GM21360 (cell line): Measurements from ENCODE around the gene PPP1R3D.
"Not testable (repeated sequence)": the region's sequence is repeated elsewhere in the genome, so short reads cannot be mapped to it uniquely, and the experiment has no call there.

Experiments
- ATAC-seq: cut with Tn5 transposase; IDR thresholded peaks from one replicate; pipeline ENCODE4 v1.9.1; 2021; ENCODE audit warnings: mild to moderate bottlenecking, moderate library complexity; ENCODE audit not compliant: unreplicated experiment

Gene PPP1R3D

GRCh38 chr20:59940129-59940955 is at the start of gene PPP1R3D, which contains the start of gene FAM217B:
Gene PPP1R3D, minus strand, starts transcription at chr20:59940305. Its CDS starts 374 bp downstream, at chr20:59939931.
Gene FAM217B, plus strand, starts transcription at chr20:59940389. Its CDS starts 3,555 bp downstream, at chr20:59943944.
- ATAC-seq: peak; percentile 88

GRCh38 chr20:59988141-59988540 is 48.0 kb upstream of the PPP1R3D start:
- ATAC-seq: no peak

- ATAC-seq: no peak
Observed at GRCh38 chr20:59987135-59987534, 47.0 kb upstream of the PPP1R3D start.

GRCh38 chr20:59985864-59986263 is 45.8 kb upstream of the PPP1R3D start:
- ATAC-seq: no peak

GRCh38 chr20:59985164-59985563 is 45.1 kb upstream of the PPP1R3D start:
- no peak for ATAC-seq

GRCh38 chr20:59984541-59984940 is 44.4 kb upstream of the PPP1R3D start:
- ATAC-seq: no peak

- no peak for ATAC-seq
Observed at GRCh38 chr20:59983076-59983475, 43.0 kb upstream of the PPP1R3D start.

- no peak for ATAC-seq
Observed at GRCh38 chr20:59977086-59977485, 37.0 kb upstream of the PPP1R3D start.

GRCh38 chr20:59976156-59976782 is 36.2 kb upstream of the PPP1R3D start:
- no peak for ATAC-seq

- ATAC-seq: no peak
Observed at GRCh38 chr20:59972037-59972801, 32.1 kb upstream of the PPP1R3D start.

GRCh38 chr20:59971428-59971827 is 31.3 kb upstream of the PPP1R3D start:
- no peak for ATAC-seq

GRCh38 chr20:59966428-59966827 is 26.3 kb upstream of the PPP1R3D start:
- ATAC-seq: no peak

- no peak for ATAC-seq
Observed at GRCh38 chr20:59962155-59962554, 22.1 kb upstream of the PPP1R3D start.

GRCh38 chr20:59961423-59961822 is 21.3 kb upstream of the PPP1R3D start:
- no peak for ATAC-seq

- ATAC-seq: no peak
Observed at GRCh38 chr20:59958626-59959025, 18.5 kb upstream of the PPP1R3D start.

GRCh38 chr20:59958123-59958522 is 18.0 kb upstream of the PPP1R3D start, which contains the start of gene CDH26:
Gene CDH26, plus strand, starts transcription at chr20:59958423. Its CDS starts 304 bp downstream, at chr20:59958727.
- ATAC-seq: no peak

GRCh38 chr20:59957568-59957967 is 17.5 kb upstream of the PPP1R3D start:
- not testable (repeated sequence) for ATAC-seq

- ATAC-seq: peak; percentile 95
Observed at GRCh38 chr20:59955131-59955796, 15.2 kb upstream of the PPP1R3D start.

- ATAC-seq: no peak
Observed at GRCh38 chr20:59954718-59955117, 14.6 kb upstream of the PPP1R3D start.

GRCh38 chr20:59949911-59950310 is 9.8 kb upstream of the PPP1R3D start:
- ATAC-seq: no peak
